ENCODE data around the gene CPE.
"Not testable (repeated sequence)": the region's sequence is repeated elsewhere in the genome, so short reads cannot be mapped to it uniquely, and the experiment has no call there.

DNA sequence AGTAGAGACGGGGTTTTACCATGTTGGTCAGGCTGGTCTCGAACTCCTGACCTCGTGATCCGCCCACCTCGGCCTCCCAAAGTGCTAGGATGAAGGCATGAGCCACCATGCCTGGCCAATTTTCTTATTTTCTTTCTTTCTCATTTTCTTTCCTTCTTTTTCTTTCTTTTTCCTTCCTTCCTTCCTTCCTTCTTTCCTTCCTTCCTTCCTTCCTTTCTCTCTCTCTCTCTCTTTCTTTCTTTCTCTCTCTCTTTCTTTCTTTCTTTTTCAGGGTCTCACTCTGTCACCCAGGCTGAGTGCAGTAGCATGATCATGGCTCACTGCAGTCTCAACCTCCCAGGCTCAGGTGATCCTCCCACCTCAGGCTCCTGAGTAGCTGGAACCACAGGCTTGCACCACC, 74.3 kb downstream of the CPE start:
- TF ChIP-seq CBX5 (IDR thresholded peaks at IDR 0.05; ENCODE audit: low read depth); EZH2 (IDR thresholded peaks at IDR 0.05; ENCODE audit: borderline replicate concordance, control insufficient read depth, low read depth, low read length); GABPA (IDR thresholded peaks at IDR 0.05; ENCODE audit: low read depth); ASH2L (IDR thresholded peaks at IDR 0.05; ENCODE audit: borderline replicate concordance, low read depth); RCOR1 (conservative IDR thresholded peaks at IDR 0.05; ENCODE audit: low read depth, low read length); TAF1 (IDR thresholded peaks at IDR 0.05; ENCODE audit: borderline replicate concordance, low read depth, low read length); NR2C1 (IDR thresholded peaks at IDR 0.05); LARP7 (IDR thresholded peaks at IDR 0.05); POLR2A (IDR thresholded peaks at IDR 0.05; ENCODE audit: low read depth, low read length): not testable (repeated sequence)
- TF ChIP-seq, protein P1, sequence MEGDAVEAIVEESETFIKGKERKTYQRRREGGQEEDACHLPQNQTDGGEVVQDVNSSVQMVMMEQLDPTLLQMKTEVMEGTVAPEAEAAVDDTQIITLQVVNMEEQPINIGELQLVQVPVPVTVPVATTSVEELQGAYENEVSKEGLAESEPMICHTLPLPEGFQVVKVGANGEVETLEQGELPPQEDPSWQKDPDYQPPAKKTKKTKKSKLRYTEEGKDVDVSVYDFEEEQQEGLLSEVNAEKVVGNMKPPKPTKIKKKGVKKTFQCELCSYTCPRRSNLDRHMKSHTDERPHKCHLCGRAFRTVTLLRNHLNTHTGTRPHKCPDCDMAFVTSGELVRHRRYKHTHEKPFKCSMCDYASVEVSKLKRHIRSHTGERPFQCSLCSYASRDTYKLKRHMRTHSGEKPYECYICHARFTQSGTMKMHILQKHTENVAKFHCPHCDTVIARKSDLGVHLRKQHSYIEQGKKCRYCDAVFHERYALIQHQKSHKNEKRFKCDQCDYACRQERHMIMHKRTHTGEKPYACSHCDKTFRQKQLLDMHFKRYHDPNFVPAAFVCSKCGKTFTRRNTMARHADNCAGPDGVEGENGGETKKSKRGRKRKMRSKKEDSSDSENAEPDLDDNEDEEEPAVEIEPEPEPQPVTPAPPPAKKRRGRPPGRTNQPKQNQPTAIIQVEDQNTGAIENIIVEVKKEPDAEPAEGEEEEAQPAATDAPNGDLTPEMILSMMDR (IDR thresholded peaks at IDR 0.05 in 2 of 3, conservative IDR thresholded peaks at IDR 0.05 in 1 of 3; ENCODE audit: control insufficient read depth in 2 of 3, extremely low read depth in 1 of 3, insufficient read depth in 1 of 3, low read depth in 3 of 3, low read length in 3 of 3) = not testable (repeated sequence)
- TF ChIP-seq, protein P2, sequence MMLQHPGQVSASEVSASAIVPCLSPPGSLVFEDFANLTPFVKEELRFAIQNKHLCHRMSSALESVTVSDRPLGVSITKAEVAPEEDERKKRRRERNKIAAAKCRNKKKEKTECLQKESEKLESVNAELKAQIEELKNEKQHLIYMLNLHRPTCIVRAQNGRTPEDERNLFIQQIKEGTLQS (IDR thresholded peaks at IDR 0.05; ENCODE audit: borderline replicate concordance, extremely low read depth, low read depth, low read length) = not testable (repeated sequence)

Data from GM12878 (cell line).